Measurements from ENCODE around the gene UCK2.

The UCK2 gene

GRCh38 chr1:165829888-165830287, 2.5 kb downstream of the UCK2 start:
- POLR2A ChIA-PET, result interaction anchor here (1.7 to 3.5 kb wide), 5 partner anchors 8 to 132 kb away, joined by 7 to 32 read pairs (median 9); partner anchors contain the start of genes ALDH9A1 and TMCO1
- no peak for DNase-seq (ENCODE audit: extremely low spot score)
- TF ChIP-seq ZNF384 (IDR thresholded peaks at IDR 0.05), result no peak
- TF ChIP-seq SUZ12 (IDR thresholded peaks at IDR 0.05), result no peak
- no peak for TF ChIP-seq SP1 (IDR thresholded peaks at IDR 0.05)
- TF ChIP-seq L3MBTL2 (conservative IDR thresholded peaks at IDR 0.05), result no peak
- TF ChIP-seq FOXM1 (IDR thresholded peaks at IDR 0.05; ENCODE audit: borderline replicate concordance), result no peak
- TF ChIP-seq ELF4 (IDR thresholded peaks at IDR 0.05), result no peak
- no peak for TF ChIP-seq ARNT (IDR thresholded peaks at IDR 0.05)
- no peak for TF ChIP-seq BHLHE40 (IDR thresholded peaks at IDR 0.05; ENCODE audit: borderline replicate concordance)
- no peak for TF ChIP-seq FOXA1 (IDR thresholded peaks at IDR 0.05)
- CTCF ChIA-PET, result interaction anchor here (0.5 kb wide), 1 partner anchor 481 kb away, joined by 6 read pairs; no protein-coding TSS in a partner anchor

GRCh38 chr1:165831146-165831545, 3.7 kb downstream of the UCK2 start:
- ChIA-PET POLR2A (no interaction called here), CTCF (no interaction called here)
- DNase-seq (ENCODE audit: extremely low spot score), result no peak
- TF ChIP-seq PKNOX1 (IDR thresholded peaks at IDR 0.05), result no peak
- TF ChIP-seq ELF4 (IDR thresholded peaks at IDR 0.05), result no peak
- no peak for TF ChIP-seq TARDBP (IDR thresholded peaks at IDR 0.05)
- no peak for TF ChIP-seq SP1 (IDR thresholded peaks at IDR 0.05)
- TF ChIP-seq FOXK2 (IDR thresholded peaks at IDR 0.05), result no peak
- no peak for TF ChIP-seq FOXM1 (IDR thresholded peaks at IDR 0.05; ENCODE audit: borderline replicate concordance)
- no peak for TF ChIP-seq CTBP1 (IDR thresholded peaks at IDR 0.05; ENCODE audit: borderline replicate concordance)
- TF ChIP-seq FOXA1 (IDR thresholded peaks at IDR 0.05), result no peak
- no peak for TF ChIP-seq SUZ12 (IDR thresholded peaks at IDR 0.05)
- TF ChIP-seq L3MBTL2 (conservative IDR thresholded peaks at IDR 0.05), result no peak
- no peak for TF ChIP-seq LEF1 (IDR thresholded peaks at IDR 0.05; ENCODE audit: borderline replicate concordance)
- no peak for TF ChIP-seq ZNF384 (IDR thresholded peaks at IDR 0.05)
- TF ChIP-seq NFRKB (IDR thresholded peaks at IDR 0.05), result no peak
- TF ChIP-seq ARNT (IDR thresholded peaks at IDR 0.05), result no peak
- no peak for TF ChIP-seq HDGF (IDR thresholded peaks at IDR 0.05; ENCODE audit: borderline replicate concordance)

- ChIA-PET POLR2A (no interaction called here), CTCF (no interaction called here)
- no peak for DNase-seq (ENCODE audit: extremely low spot score)
- no peak for TF ChIP-seq ZNF384 (IDR thresholded peaks at IDR 0.05)
- TF ChIP-seq BHLHE40 (IDR thresholded peaks at IDR 0.05; ENCODE audit: borderline replicate concordance), result no peak
- TF ChIP-seq SP1 (IDR thresholded peaks at IDR 0.05), result no peak
- TF ChIP-seq ARNT (IDR thresholded peaks at IDR 0.05), result no peak
- no peak for TF ChIP-seq TARDBP (IDR thresholded peaks at IDR 0.05)
- TF ChIP-seq L3MBTL2 (conservative IDR thresholded peaks at IDR 0.05), result no peak
These were observed 5.5 kb downstream of the UCK2 start for GRCh38 chr1:165832902-165833301.

- POLR2A ChIA-PET, result no interaction called here
- no peak for TF ChIP-seq HDGF (IDR thresholded peaks at IDR 0.05; ENCODE audit: borderline replicate concordance)
- no peak for TF ChIP-seq ARNT (IDR thresholded peaks at IDR 0.05)
- TF ChIP-seq SP1 (IDR thresholded peaks at IDR 0.05), result no peak
- no peak for TF ChIP-seq NFRKB (IDR thresholded peaks at IDR 0.05)
- no peak for TF ChIP-seq ZNF384 (IDR thresholded peaks at IDR 0.05)
- TF ChIP-seq ELF4 (IDR thresholded peaks at IDR 0.05), result no peak
- TF ChIP-seq LEF1 (IDR thresholded peaks at IDR 0.05; ENCODE audit: borderline replicate concordance), result no peak
- TF ChIP-seq FOXA1 (IDR thresholded peaks at IDR 0.05), result no peak
- TF ChIP-seq L3MBTL2 (conservative IDR thresholded peaks at IDR 0.05), result no peak
- TF ChIP-seq FOXM1 (IDR thresholded peaks at IDR 0.05; ENCODE audit: borderline replicate concordance), result no peak
- CTCF ChIA-PET, result no interaction called here
- no peak for DNase-seq (ENCODE audit: extremely low spot score)
These were observed 5.9 kb downstream of the UCK2 start for GRCh38 chr1:165833358-165833757.

- TF ChIP-seq SP1 (IDR thresholded peaks at IDR 0.05), result no peak
- TF ChIP-seq FOXK2 (IDR thresholded peaks at IDR 0.05), result no peak
- TF ChIP-seq L3MBTL2 (conservative IDR thresholded peaks at IDR 0.05), result no peak
- no peak for TF ChIP-seq FOXM1 (IDR thresholded peaks at IDR 0.05; ENCODE audit: borderline replicate concordance)
- no peak for TF ChIP-seq LEF1 (IDR thresholded peaks at IDR 0.05; ENCODE audit: borderline replicate concordance)
- no peak for TF ChIP-seq ELF4 (IDR thresholded peaks at IDR 0.05)
- TF ChIP-seq CTBP1 (IDR thresholded peaks at IDR 0.05; ENCODE audit: borderline replicate concordance), result no peak
- TF ChIP-seq ARNT (IDR thresholded peaks at IDR 0.05), result no peak
- TF ChIP-seq BHLHE40 (IDR thresholded peaks at IDR 0.05; ENCODE audit: borderline replicate concordance), result no peak
- TF ChIP-seq NFRKB (IDR thresholded peaks at IDR 0.05), result no peak
- TF ChIP-seq FOXA1 (IDR thresholded peaks at IDR 0.05), result no peak
- no peak for TF ChIP-seq HDGF (IDR thresholded peaks at IDR 0.05; ENCODE audit: borderline replicate concordance)
- TF ChIP-seq PKNOX1 (IDR thresholded peaks at IDR 0.05), result no peak
- TF ChIP-seq TARDBP (IDR thresholded peaks at IDR 0.05), result no peak
- TF ChIP-seq SUZ12 (IDR thresholded peaks at IDR 0.05), result no peak
- POLR2A ChIA-PET, result no interaction called here
- CTCF ChIA-PET, result no interaction called here
- no peak for DNase-seq (ENCODE audit: extremely low spot score)
These were observed 6.8 kb downstream of the UCK2 start for GRCh38 chr1:165834229-165834628.

- CTCF ChIA-PET, result no interaction called here
- TF ChIP-seq SP1 (IDR thresholded peaks at IDR 0.05) (no peak), CTBP1 (IDR thresholded peaks at IDR 0.05; ENCODE audit: borderline replicate concordance) (no peak), FOXK2 (IDR thresholded peaks at IDR 0.05) (no peak), L3MBTL2 (conservative IDR thresholded peaks at IDR 0.05) (no peak), TARDBP (IDR thresholded peaks at IDR 0.05) (no peak), BHLHE40 (IDR thresholded peaks at IDR 0.05; ENCODE audit: borderline replicate concordance) (no peak), ARNT (IDR thresholded peaks at IDR 0.05) (no peak), FOXM1 (IDR thresholded peaks at IDR 0.05; ENCODE audit: borderline replicate concordance) (no peak), NFRKB (IDR thresholded peaks at IDR 0.05) (no peak), FOXA1 (IDR thresholded peaks at IDR 0.05) (no peak), SUZ12 (IDR thresholded peaks at IDR 0.05) (no peak), LEF1 (IDR thresholded peaks at IDR 0.05; ENCODE audit: borderline replicate concordance) (no peak), PKNOX1 (IDR thresholded peaks at IDR 0.05) (no peak), ELF4 (IDR thresholded peaks at IDR 0.05) (no peak), HDGF (IDR thresholded peaks at IDR 0.05; ENCODE audit: borderline replicate concordance) (no peak), ZNF384 (IDR thresholded peaks at IDR 0.05) (no peak)
- DNase-seq (ENCODE audit: extremely low spot score), result no peak
- POLR2A ChIA-PET, result no interaction called here
These were observed 7.5 kb downstream of the UCK2 start for GRCh38 chr1:165834881-165835280.

Measured in HEK293T (cell line).